HepG2 (cell line): ENCODE data around the gene TMX3. TPM values are rescaled to one million over a fixed set of nuclear protein-coding genes. Genes with fewer than 3 reads are reported as not detected.
A peak's percentile ranks its signal among the peaks of the same experiment; 100 is the strongest.

Experiments
- ATAC-seq: fragments of 200-7000 bp; cut with Tn5 transposase; 3 replicates; pipeline ENCODE4 v1.9.1; 2020; ENCODE audit warnings: mild to moderate bottlenecking, moderate library complexity
- BruUV-seq: library from RNA; stranded (reverse); fragments of 400-500 nt; replicated peaks from 2 replicates; lab custom pipeline; 2021; lab: Mats Ljungman, UMichigan
- CTCF ChIA-PET: fragments of 300-600 bp; formaldehyde crosslinking; extraction: SDS; loops from one replicate; lab custom pipeline; 2021; ENCODE audit warnings: low total read pairs, inconsistent platforms, low intra/inter-chr PET ratio; lab: Yijun Ruan, JAX
- POLR2A ChIA-PET: fragments of 350-600 bp; sonication (Branson Sonifier 250); formaldehyde crosslinking; loops from one replicate; lab custom pipeline; 2020; ENCODE audit warnings: antibody characterized with exemption, inconsistent platforms; lab: Yijun Ruan, JAX
- DNase-seq: peaks from one replicate; pipeline ENCODE4 v3.0.0-alpha.2; 2015; ENCODE audit warnings: low spot score
- FAIRE-seq: peaks from 3 replicates; lab custom pipeline; 2011; peaks lifted over from hg19 to GRCh38; lab: Jason Lieb, UNC
- H2AFZ ChIP-seq: one replicate; pipeline ENCODE4 v1.6.1; 2011; ENCODE audit warnings: low read length, inconsistent platforms
- H3K27ac ChIP-seq: fragments of 300-600 bp; 3 replicates; pipeline ENCODE4 v1.8.0; 2011; ENCODE audit warnings: mixed run types, mild to moderate bottlenecking, mixed read lengths, low read length, inconsistent platforms; ENCODE audit not compliant: insufficient read depth; ENCODE audit errors: extremely low read length
- H3K27me3 ChIP-seq, 2 experiments: fragments of 200-600 bp in 1 of 2; 2 replicates in 1 of 2; 3 replicates in 1 of 2; pipeline versions ENCODE4 v1.6.0 to v1.8.0; 2011; ENCODE audit warnings: low read length in 2 of 2, mild to moderate bottlenecking in 2 of 2, moderate library complexity in 2 of 2, inconsistent platforms in 1 of 2; ENCODE audit not compliant: insufficient read depth in 2 of 2, control insufficient read depth in 1 of 2
- H3K36me3 ChIP-seq, 2 experiments: fragments of 200-600 bp in 1 of 2; replicated peaks in 1 of 2; 2 replicates in 1 of 2; 3 replicates in 1 of 2; pipeline versions ENCODE4 v1.5.1 to v1.8.0; 2011; ENCODE audit warnings: low read length in 2 of 2, inconsistent platforms in 1 of 2; ENCODE audit not compliant: insufficient read depth in 2 of 2, control insufficient read depth in 1 of 2
- H3K4me1 ChIP-seq: 2 replicates; pipeline ENCODE4 v1.5.1; 2012; ENCODE audit warnings: low read length, inconsistent platforms; ENCODE audit not compliant: insufficient read depth
- H3K4me2 ChIP-seq: 2 replicates; pipeline ENCODE4 v1.6.0; 2011; ENCODE audit warnings: low read depth, low read length, inconsistent platforms
- H3K4me3 ChIP-seq, 3 experiments: fragments of 200-600 bp in 1 of 3; sonication (generic), shearing (Covaris generic) in 1 of 3; replicated peaks in 1 of 3; 2 replicates each; pipeline ENCODE4 v1.5.1; 2011 to 2016; ENCODE audit warnings: low read length in 3 of 3, inconsistent platforms in 2 of 3, low read depth in 2 of 3, mild to moderate bottlenecking in 2 of 3, control low read depth in 1 of 3, mixed read lengths in 1 of 3; ENCODE audit not compliant: insufficient read depth in 1 of 3
- H3K79me2 ChIP-seq: one replicate; pipeline ENCODE4 v1.6.1; 2011; ENCODE audit warnings: low read length, inconsistent platforms; ENCODE audit not compliant: insufficient read depth
- H3K9ac ChIP-seq: 2 replicates; pipeline ENCODE4 v1.6.0; 2011; ENCODE audit warnings: mild to moderate bottlenecking, low read depth, low read length, inconsistent platforms; ENCODE audit not compliant: insufficient read depth
- H3K9me3 ChIP-seq: 2 replicates; pipeline ENCODE4 v1.5.1; 2012; ENCODE audit warnings: mild to moderate bottlenecking, low read length
- H4K20me1 ChIP-seq: 2 replicates; pipeline ENCODE4 v1.6.0; 2011; ENCODE audit warnings: inconsistent platforms, mild to moderate bottlenecking, low read length, moderate library complexity; ENCODE audit not compliant: insufficient read depth
- CCDC6 ChIP-seq: sonication (generic); formaldehyde crosslinking; IDR thresholded peaks from 2 replicates; pipeline ENCODE4 v1.8.1; 2022; ENCODE audit warnings: mild to moderate bottlenecking, missing genetic modification reagents, moderate library complexity
- CHCHD3 ChIP-seq: sonication (generic); formaldehyde crosslinking; IDR thresholded peaks from 2 replicates; pipeline ENCODE4 v1.8.0; 2022; ENCODE audit warnings: mild to moderate bottlenecking, missing genetic modification reagents, moderate library complexity
- ETV6 ChIP-seq: sonication (generic); formaldehyde crosslinking; conservative IDR thresholded peaks from 2 replicates; pipeline ENCODE4 v1.4.0; 2020; ENCODE audit warnings: missing genetic modification reagents
- JARID2 ChIP-seq: sonication (generic); formaldehyde crosslinking; IDR thresholded peaks from 2 replicates; pipeline ENCODE4 v1.8.1; 2023; ENCODE audit warnings: missing genetic modification reagents, inconsistent platforms; ENCODE audit not compliant: insufficient replicate concordance
- POGK ChIP-seq: sonication (generic); formaldehyde crosslinking; conservative IDR thresholded peaks from 2 replicates; pipeline ENCODE4 v1.8.0; 2022; ENCODE audit warnings: mild to moderate bottlenecking, moderate library complexity, missing genetic modification reagents
- REXO4 ChIP-seq: sonication (generic); formaldehyde crosslinking; IDR thresholded peaks from 2 replicates; pipeline ENCODE4 v1.8.0; 2022; ENCODE audit warnings: missing genetic modification reagents, mild to moderate bottlenecking, borderline replicate concordance
- SRY ChIP-seq: sonication (generic); formaldehyde crosslinking; IDR thresholded peaks from 2 replicates; pipeline ENCODE4 v1.8.0; 2022; ENCODE audit warnings: mild to moderate bottlenecking, missing genetic modification reagents
- ZBTB26 ChIP-seq: IDR thresholded peaks from 2 replicates; pipeline ENCODE4 v1.6.1; 2016; ENCODE audit warnings: missing compliant biosample characterization, missing genetic modification reagents, borderline replicate concordance
- ZNF17 ChIP-seq: sonication (generic); formaldehyde crosslinking; IDR thresholded peaks from 2 replicates; pipeline ENCODE4 v1.5.0; 2020; ENCODE audit warnings: mild to moderate bottlenecking, missing genetic modification reagents
- ZNF317 ChIP-seq: sonication (generic); formaldehyde crosslinking; IDR thresholded peaks from 2 replicates; pipeline ENCODE4 v1.5.0; 2020; ENCODE audit warnings: mild to moderate bottlenecking, missing genetic modification reagents
- ZNF577 ChIP-seq: sonication (generic); formaldehyde crosslinking; IDR thresholded peaks from 2 replicates; pipeline ENCODE4 v1.4.0; 2020; ENCODE audit warnings: mild to moderate bottlenecking, low read depth, missing genetic modification reagents, borderline replicate concordance
- ZNF605 ChIP-seq: sonication (generic); formaldehyde crosslinking; IDR thresholded peaks from 2 replicates; pipeline ENCODE4 v1.8.0; 2022; ENCODE audit warnings: mild to moderate bottlenecking, missing genetic modification reagents
- WGBS: methylation state at CpG from one replicate; pipeline ENCODE4 v1.1.6; 2017; ENCODE audit warnings: low lambda C conversion rate; 5-methylcytosine and 5-hydroxymethylcytosine counted together
- in situ Hi-C: cut with HindIII; loops from 2 replicates; pipeline ENCODE4 v1.10.0; 2017; ENCODE audit warnings: low pct_unique_long_range_greater_than_20kb; ENCODE audit not compliant: extremely low pct_ligation_motif_present
- intact Hi-C: fragments of 100-400 bp; cut with micrococcal nuclease; formaldehyde crosslinking; loops from one replicate; pipeline ENCODE4 v1.10.0; 2022; ENCODE audit not compliant: unreplicated experiment
- polyA plus RNA-seq, 8 experiments: library from polyadenylated mRNA; depleted of rRNA in 3 of 8; stranded (reverse) in 7 of 8; unstranded in 1 of 8; fragments of >200 nt; fragmentation: Illumina TruSeq in 4 of 8; extraction: Trizol in 4 of 8; gene quantifications; 2 replicates each; pipeline versions ENCODE4 v1.2.1 to v1.2.3, GENCODE V29; 2011 to 2016; ENCODE audit warnings: low read depth in 4 of 8, missing spikeins in 1 of 8, mixed read lengths in 1 of 8; ENCODE audit not compliant: insufficient read depth in 1 of 8
- total RNA-seq, 5 experiments: library from RNA; depleted of rRNA; stranded (reverse); fragments of >200 nt; fragmentation: Illumina TruSeq; extraction: Trizol; gene quantifications; 2 replicates each; pipeline ENCODE4 v1.2.3, GENCODE V29; 2016; ENCODE audit warnings: low read depth in 1 of 5
- TF ChIP-seq, protein P1 (sequence below): sonication (generic); formaldehyde crosslinking; IDR thresholded peaks from 2 replicates; pipeline ENCODE4 v1.5.1; 2020; ENCODE audit warnings: missing genetic modification reagents, mild to moderate bottlenecking, borderline replicate concordance
- TF ChIP-seq, protein P2 (sequence below): sonication (generic); formaldehyde crosslinking; IDR thresholded peaks from 2 replicates; pipeline ENCODE4 v1.4.0; 2020; ENCODE audit warnings: mild to moderate bottlenecking, missing genetic modification reagents

TMX3 gene
- total and polyA plus RNA-seq, 2 of the 13 experiments (the other 11 are each of a cell fraction or from before 2014, with no cell fraction given), result 12.9 to 25.0 TPM

GRCh38 chr18:68714366-68714711 lies 569 bp downstream of the TMX3 start (continued):
- TF ChIP-seq POGK (CRISPR knock-in tag) (no peak), CHCHD3 (no peak), REXO4 (CRISPR knock-in tag) (no peak), ZNF317 (CRISPR knock-in tag) (no peak)
- TF ChIP-seq, protein P1, sequence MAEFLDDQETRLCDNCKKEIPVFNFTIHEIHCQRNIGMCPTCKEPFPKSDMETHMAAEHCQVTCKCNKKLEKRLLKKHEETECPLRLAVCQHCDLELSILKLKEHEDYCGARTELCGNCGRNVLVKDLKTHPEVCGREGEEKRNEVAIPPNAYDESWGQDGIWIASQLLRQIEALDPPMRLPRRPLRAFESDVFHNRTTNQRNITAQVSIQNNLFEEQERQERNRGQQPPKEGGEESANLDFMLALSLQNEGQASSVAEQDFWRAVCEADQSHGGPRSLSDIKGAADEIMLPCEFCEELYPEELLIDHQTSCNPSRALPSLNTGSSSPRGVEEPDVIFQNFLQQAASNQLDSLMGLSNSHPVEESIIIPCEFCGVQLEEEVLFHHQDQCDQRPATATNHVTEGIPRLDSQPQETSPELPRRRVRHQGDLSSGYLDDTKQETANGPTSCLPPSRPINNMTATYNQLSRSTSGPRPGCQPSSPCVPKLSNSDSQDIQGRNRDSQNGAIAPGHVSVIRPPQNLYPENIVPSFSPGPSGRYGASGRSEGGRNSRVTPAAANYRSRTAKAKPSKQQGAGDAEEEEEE (CRISPR knock-in tag), result no peak

- H2AFZ ChIP-seq, result no peak overlapping the region
- peak overlapping the region; percentile 89; the same call in 1 of the 2 replicates for H3K9ac ChIP-seq
- ATAC-seq (no peak), DNase-seq (no peak), FAIRE-seq (no peak)
- in situ Hi-C loops (loop anchor here (5.0 kb wide), 1 partner anchor 41 kb away; no protein-coding TSS in a partner anchor), intact Hi-C loops (loop anchor here (10.0 kb wide), 2 partner anchors 1199 to 1491 kb away; partner anchors contain the start of genes DSEL and RTTN)
- no TSS peak for BruUV-seq
- H3K9me3 ChIP-seq, result no peaks in the 10 kb centered on the region
- H3K4me2 ChIP-seq, result peak overlapping the region; percentile 85
- peaks cover 26% of the 10 kb centered on the region for H3K4me1 ChIP-seq
- no peaks in the 10 kb centered on the region for H4K20me1 ChIP-seq
- 38% methylated on average over 6 of the region's 6 CpGs for WGBS
- H3K27ac ChIP-seq, result peak overlapping the region; percentile 80
- peaks cover 8 to 30% of the 10 kb centered on the region in 2 experiments for H3K36me3 ChIP-seq
- peak overlapping the region; percentile 84 to 96 (median 94) for H3K4me3 ChIP-seq
- no peaks in the 10 kb centered on the region; a peak in 1 of 5 replicates for H3K27me3 ChIP-seq
- peaks cover 30% of the 10 kb centered on the region for H3K79me2 ChIP-seq
- ChIA-PET POLR2A (no interaction called here), CTCF (no interaction called here)
- TF ChIP-seq ZNF605 (CRISPR knock-in tag) (no peak), ZNF577 (no peak), JARID2 (CRISPR knock-in tag) (no peak), CCDC6 (CRISPR knock-in tag) (no peak), ZNF17 (no peak), ETV6 (CRISPR knock-in tag) (no peak), ZBTB26 (CRISPR knock-in tag) (no peak), SRY (CRISPR knock-in tag) (no peak)
- TF ChIP-seq, protein P2, sequence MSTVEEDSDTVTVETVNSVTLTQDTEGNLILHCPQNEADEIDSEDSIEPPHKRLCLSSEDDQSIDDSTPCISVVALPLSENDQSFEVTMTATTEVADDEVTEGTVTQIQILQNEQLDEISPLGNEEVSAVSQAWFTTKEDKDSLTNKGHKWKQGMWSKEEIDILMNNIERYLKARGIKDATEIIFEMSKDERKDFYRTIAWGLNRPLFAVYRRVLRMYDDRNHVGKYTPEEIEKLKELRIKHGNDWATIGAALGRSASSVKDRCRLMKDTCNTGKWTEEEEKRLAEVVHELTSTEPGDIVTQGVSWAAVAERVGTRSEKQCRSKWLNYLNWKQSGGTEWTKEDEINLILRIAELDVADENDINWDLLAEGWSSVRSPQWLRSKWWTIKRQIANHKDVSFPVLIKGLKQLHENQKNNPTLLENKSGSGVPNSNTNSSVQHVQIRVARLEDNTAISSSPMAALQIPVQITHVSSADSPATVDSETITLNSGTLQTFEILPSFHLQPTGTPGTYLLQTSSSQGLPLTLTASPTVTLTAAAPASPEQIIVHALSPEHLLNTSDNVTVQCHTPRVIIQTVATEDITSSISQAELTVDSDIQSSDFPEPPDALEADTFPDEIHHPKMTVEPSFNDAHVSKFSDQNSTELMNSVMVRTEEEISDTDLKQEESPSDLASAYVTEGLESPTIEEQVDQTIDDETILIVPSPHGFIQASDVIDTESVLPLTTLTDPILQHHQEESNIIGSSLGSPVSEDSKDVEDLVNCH (CRISPR knock-in tag), result no peak
Measured at GRCh38 chr18:68713796-68714195, 1.1 kb downstream of the TMX3 start.
